K562 (cell line): ENCODE measurements around the gene CRYBG2. TPM values are rescaled to one million over a fixed set of nuclear protein-coding genes. Genes with fewer than 3 reads are reported as not detected.

Source experiments
- FOXK1 ChIP-seq: sonication (generic); formaldehyde crosslinking; IDR thresholded peaks from 2 replicates; pipeline ENCODE4 v1.8.0; 2022; ENCODE audit warnings: missing genetic modification reagents, mild to moderate bottlenecking, borderline replicate concordance
- HOXB6 ChIP-seq: fragments of 250-450 bp; sonication (Bioruptor Pico); IDR thresholded peaks from 2 replicates; pipeline ENCODE4 v1.5.1; 2022; ENCODE audit warnings: mild to moderate bottlenecking, borderline replicate concordance
- MTF1 ChIP-seq: fragments of 250-450 bp; sonication (Bioruptor Pico); IDR thresholded peaks from 2 replicates; pipeline ENCODE4 v1.9.0; 2021; ENCODE audit warnings: moderate library complexity, mild to moderate bottlenecking, inconsistent platforms, borderline replicate concordance
- NUFIP1 ChIP-seq: fragments of 450-650 bp; IDR thresholded peaks from 2 replicates; pipeline ENCODE4 v1.6.1; 2018; ENCODE audit not compliant: partially characterized antibody
- REST ChIP-seq, 2 experiments: fragments of 450-650 bp; formaldehyde crosslinking in 1 of 2; IDR thresholded peaks; 2 replicates each; pipeline versions ENCODE4 v1.4.0 to v1.6.1; 2014 to 2020; ENCODE audit warnings: mild to moderate bottlenecking in 2 of 2, borderline replicate concordance in 1 of 2, low read depth in 1 of 2
- SNRNP70 ChIP-seq: fragments of 200-400 bp; formaldehyde crosslinking; optimal IDR thresholded peaks from 2 replicates; pipeline ENCODE3; 2017; ENCODE audit warnings: low read depth, low read length
- ZBTB43 ChIP-seq: sonication (generic); formaldehyde crosslinking; IDR thresholded peaks from 2 replicates; pipeline ENCODE4 v1.8.0; 2023; ENCODE audit warnings: mild to moderate bottlenecking, missing genetic modification reagents
- ZNF586 ChIP-seq: fragments of 450-650 bp; formaldehyde crosslinking; conservative IDR thresholded peaks from 2 replicates; pipeline ENCODE4 v1.4.0; 2020; ENCODE audit warnings: mild to moderate bottlenecking, moderate library complexity
- polyA plus RNA-seq, 8 experiments: library from polyadenylated mRNA; depleted of rRNA in 4 of 8; stranded (reverse) in 5 of 8; unstranded in 3 of 8; fragments of >200 nt; fragmentation: Nextera tagmentation in 2 of 8; fragmentation: Illumina TruSeq in 1 of 8; extraction: Ambion mirVana in 2 of 8; extraction: Trizol in 1 of 8; gene quantifications; 2 replicates each; pipeline versions ENCODE4 v1.2.1 to v1.2.3, GENCODE V29; 2011 to 2014; ENCODE audit warnings: inconsistent platforms in 1 of 8, missing spikeins in 1 of 8
- total RNA-seq, 7 experiments: library from RNA; depleted of rRNA in 6 of 7; stranded (reverse); fragments of >200 nt in 6 of 7; fragmentation: Illumina TruSeq in 2 of 7; extraction: Trizol in 2 of 7; gene quantifications; 2 replicates each; pipeline versions ENCODE4 v1.2.1 to v1.2.3, GENCODE V29; 2011 to 2021; ENCODE audit warnings: low replicate concordance in 1 of 7
- TF ChIP-seq, protein P1 (sequence below): IDR thresholded peaks from 2 replicates; pipeline ENCODE4 v1.6.1; 2011; ENCODE audit warnings: borderline replicate concordance, low read depth, mild to moderate bottlenecking, moderate library complexity, low read length; ENCODE audit not compliant: insufficient read depth, poor library complexity, severe bottlenecking
- TF ChIP-seq, protein P2 (sequence below): fragments of 250-450 bp; sonication (Bioruptor Pico); IDR thresholded peaks from 2 replicates; pipeline ENCODE4 v1.8.0; 2021; ENCODE audit warnings: moderate library complexity, mild to moderate bottlenecking, inconsistent platforms

CRYBG2 gene
- total and polyA plus RNA-seq, 9 of the 15 experiments (the other 6 are each of a cell fraction or from before 2014, with no cell fraction given): 0.39 to 8.5 (median 3.7) TPM

DNA sequence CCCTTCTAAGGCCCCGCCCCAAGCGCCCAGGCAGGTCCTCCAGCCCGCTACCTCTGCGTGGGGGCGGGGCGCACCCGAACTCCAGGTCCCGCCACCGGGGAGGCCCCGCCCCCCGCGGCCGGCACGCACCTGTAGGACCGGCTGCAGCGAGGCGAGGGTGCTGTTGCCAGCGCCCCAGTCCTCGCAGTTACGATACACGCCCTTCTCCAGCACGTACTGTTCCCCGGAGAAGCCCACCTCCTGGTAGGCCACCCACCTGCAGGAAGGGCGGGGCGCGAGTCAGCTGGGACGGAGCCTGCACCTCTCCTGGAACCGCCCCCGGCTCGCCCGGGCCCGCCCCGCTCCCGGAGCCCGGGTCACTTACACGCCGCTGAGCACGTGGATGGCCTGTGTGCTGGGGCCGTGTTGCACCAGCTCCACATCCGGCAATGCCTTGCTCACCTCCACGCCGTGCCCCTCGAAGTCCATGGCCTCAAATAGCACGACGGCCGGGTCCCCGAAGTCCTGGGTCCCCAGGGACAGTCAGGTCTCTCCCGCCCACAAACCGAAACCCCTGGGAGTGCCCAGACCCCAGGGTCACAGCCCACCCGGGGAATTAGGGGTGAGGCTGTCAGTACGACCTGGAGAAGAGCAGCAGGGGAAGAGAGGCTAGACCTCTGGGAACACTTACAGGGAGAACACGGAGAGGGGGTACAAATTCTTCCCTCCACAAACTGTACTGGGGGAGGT is 17.3 kb downstream of the CRYBG2 start (continued):
- TF ChIP-seq, protein P1, sequence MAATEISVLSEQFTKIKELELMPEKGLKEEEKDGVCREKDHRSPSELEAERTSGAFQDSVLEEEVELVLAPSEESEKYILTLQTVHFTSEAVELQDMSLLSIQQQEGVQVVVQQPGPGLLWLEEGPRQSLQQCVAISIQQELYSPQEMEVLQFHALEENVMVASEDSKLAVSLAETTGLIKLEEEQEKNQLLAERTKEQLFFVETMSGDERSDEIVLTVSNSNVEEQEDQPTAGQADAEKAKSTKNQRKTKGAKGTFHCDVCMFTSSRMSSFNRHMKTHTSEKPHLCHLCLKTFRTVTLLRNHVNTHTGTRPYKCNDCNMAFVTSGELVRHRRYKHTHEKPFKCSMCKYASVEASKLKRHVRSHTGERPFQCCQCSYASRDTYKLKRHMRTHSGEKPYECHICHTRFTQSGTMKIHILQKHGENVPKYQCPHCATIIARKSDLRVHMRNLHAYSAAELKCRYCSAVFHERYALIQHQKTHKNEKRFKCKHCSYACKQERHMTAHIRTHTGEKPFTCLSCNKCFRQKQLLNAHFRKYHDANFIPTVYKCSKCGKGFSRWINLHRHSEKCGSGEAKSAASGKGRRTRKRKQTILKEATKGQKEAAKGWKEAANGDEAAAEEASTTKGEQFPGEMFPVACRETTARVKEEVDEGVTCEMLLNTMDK: no peak
- TF ChIP-seq REST (IDR thresholded peaks at IDR 0.05; ENCODE audit: borderline replicate concordance) (0 out of 2 replicates have a peak, but pooled peaks have one; percentile 11), REST (CRISPR knock-in tag; IDR thresholded peaks at IDR 0.05; ENCODE audit: low read depth) (peak; percentile 89), FOXK1 (CRISPR knock-in tag) (peak; percentile 99), SNRNP70 (no peak), HOXB6 (CRISPR knock-in tag) (peak; percentile 47; the same call in 1 of the 2 replicates), MTF1 (peak; percentile 79; the same call in 1 of the 2 replicates), NUFIP1 (peak; percentile 93), ZBTB43 (CRISPR knock-in tag) (peak; percentile 94), ZNF586 (CRISPR knock-in tag) (0 out of 2 replicates have a peak, but pooled peaks have one; percentile 79)
- TF ChIP-seq, protein P2, sequence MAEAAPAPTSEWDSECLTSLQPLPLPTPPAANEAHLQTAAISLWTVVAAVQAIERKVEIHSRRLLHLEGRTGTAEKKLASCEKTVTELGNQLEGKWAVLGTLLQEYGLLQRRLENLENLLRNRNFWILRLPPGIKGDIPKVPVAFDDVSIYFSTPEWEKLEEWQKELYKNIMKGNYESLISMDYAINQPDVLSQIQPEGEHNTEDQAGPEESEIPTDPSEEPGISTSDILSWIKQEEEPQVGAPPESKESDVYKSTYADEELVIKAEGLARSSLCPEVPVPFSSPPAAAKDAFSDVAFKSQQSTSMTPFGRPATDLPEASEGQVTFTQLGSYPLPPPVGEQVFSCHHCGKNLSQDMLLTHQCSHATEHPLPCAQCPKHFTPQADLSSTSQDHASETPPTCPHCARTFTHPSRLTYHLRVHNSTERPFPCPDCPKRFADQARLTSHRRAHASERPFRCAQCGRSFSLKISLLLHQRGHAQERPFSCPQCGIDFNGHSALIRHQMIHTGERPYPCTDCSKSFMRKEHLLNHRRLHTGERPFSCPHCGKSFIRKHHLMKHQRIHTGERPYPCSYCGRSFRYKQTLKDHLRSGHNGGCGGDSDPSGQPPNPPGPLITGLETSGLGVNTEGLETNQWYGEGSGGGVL (CRISPR knock-in tag): peak; percentile 70
